ENCODE measurements around the gene NCAPG2.

The NCAPG2 gene

DNA sequence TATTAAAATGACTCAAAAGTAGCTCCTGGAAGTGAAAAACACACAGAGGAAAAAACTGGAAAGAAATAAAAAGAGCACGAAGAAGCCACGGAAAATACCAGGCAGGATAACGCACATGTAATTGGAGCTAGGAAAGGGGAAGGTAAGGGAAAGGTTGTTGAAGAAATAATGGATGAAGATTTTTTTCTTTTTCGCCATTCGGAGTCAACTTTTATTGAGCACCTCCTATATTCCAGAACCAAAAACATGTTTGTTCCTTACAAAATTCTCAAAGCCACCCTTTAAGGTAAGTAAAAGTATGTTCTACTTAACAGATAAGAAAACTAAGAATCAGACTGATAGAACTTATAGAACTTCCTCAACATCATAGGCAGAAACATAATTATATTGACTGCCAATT is 84.2 kb downstream of the NCAPG2 start:
- TF ChIP-seq, protein P1, sequence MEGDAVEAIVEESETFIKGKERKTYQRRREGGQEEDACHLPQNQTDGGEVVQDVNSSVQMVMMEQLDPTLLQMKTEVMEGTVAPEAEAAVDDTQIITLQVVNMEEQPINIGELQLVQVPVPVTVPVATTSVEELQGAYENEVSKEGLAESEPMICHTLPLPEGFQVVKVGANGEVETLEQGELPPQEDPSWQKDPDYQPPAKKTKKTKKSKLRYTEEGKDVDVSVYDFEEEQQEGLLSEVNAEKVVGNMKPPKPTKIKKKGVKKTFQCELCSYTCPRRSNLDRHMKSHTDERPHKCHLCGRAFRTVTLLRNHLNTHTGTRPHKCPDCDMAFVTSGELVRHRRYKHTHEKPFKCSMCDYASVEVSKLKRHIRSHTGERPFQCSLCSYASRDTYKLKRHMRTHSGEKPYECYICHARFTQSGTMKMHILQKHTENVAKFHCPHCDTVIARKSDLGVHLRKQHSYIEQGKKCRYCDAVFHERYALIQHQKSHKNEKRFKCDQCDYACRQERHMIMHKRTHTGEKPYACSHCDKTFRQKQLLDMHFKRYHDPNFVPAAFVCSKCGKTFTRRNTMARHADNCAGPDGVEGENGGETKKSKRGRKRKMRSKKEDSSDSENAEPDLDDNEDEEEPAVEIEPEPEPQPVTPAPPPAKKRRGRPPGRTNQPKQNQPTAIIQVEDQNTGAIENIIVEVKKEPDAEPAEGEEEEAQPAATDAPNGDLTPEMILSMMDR (IDR thresholded peaks at IDR 0.05; ENCODE audit: unreplicated experiment in 3 of 3), result no peak
- no peaks in the 10 kb centered on the region for H3K9me3 Mint-ChIP-seq
- H3K4me3 Mint-ChIP-seq, result no peak overlapping the region
- no peaks in the 10 kb centered on the region for H3K4me1 Mint-ChIP-seq
- peaks cover 5% of the 10 kb centered on the region for H3K36me3 Mint-ChIP-seq (ENCODE audit: low read depth)
- H3K27me3 Mint-ChIP-seq (ENCODE audit: low read depth), result no peaks in the 10 kb centered on the region
- no peak overlapping the region for H3K27ac Mint-ChIP-seq

DNA sequence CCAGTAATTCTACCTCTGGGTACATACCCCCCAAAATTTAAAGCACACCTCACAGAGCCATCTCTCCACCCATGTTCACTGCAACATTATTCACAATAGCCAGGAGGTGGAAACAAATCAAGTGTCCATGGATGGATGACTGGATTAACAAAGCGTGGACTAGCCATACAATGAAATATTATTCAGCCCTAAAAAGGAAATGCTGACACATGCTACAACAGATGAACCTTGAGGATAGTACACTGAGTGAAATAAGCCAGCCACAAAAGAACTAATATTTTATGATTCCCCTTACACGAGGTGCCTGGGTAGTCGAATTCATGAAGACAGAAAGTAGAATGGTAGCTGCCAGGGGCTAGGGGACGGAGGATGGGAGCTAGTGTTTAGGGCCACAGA is 85.9 kb downstream of the NCAPG2 start:
- H3K9me3 Mint-ChIP-seq, result no peaks in the 10 kb centered on the region
- H3K27ac Mint-ChIP-seq, result no peak overlapping the region
- H3K36me3 Mint-ChIP-seq (ENCODE audit: low read depth), result no peaks in the 10 kb centered on the region
- H3K27me3 Mint-ChIP-seq (ENCODE audit: low read depth), result no peaks in the 10 kb centered on the region
- H3K4me3 Mint-ChIP-seq, result no peak overlapping the region
- TF ChIP-seq, protein P1 (IDR thresholded peaks at IDR 0.05; ENCODE audit: unreplicated experiment in 3 of 3), result no peak
- H3K4me1 Mint-ChIP-seq, result no peaks in the 10 kb centered on the region

DNA sequence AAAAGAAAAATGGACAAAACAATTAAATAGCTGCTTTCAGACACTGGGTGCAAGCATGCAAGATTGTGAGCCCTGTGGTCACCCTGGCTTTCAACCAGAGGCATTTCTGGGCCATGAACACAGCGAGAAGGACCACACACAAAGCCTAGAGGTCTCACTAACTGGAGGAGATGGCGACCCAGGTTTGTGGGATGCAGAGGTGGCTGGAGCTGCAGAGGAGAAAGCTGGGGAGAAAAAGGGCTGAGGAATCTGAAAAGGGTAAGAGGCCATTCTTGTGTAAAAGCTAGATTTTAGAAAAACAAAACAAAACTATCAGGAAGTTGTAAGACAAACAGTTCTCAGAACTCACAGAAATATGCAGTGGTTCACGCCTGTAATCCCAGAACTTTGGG is 86.9 kb downstream of the NCAPG2 start:
- Mint-ChIP-seq H3K4me1 (no peaks in the 10 kb centered on the region), H3K27ac (no peak overlapping the region), H3K4me3 (no peak overlapping the region), H3K27me3 (ENCODE audit: low read depth) (no peaks in the 10 kb centered on the region), H3K36me3 (ENCODE audit: low read depth) (no peaks in the 10 kb centered on the region), H3K9me3 (no peaks in the 10 kb centered on the region)
- TF ChIP-seq, protein P1 (IDR thresholded peaks at IDR 0.05; ENCODE audit: unreplicated experiment in 3 of 3), result no peak

DNA sequence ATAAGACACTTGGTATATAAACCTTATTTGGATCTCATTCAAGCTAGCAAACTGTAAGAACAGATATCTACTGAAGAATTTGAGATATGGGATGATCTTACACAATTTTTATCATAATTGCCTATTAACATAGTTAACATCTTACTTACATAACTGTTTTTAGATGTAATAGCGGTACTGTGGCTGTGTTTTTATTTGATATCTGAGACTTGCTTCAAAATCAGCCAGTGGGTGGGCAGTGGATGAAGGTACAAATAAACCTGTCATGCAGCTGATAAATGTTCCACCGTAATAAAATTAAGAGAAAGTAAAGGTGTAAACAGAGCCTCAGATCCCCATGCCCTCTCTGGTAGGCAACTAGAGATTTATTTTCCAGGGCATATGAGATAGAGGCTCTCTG is 88.6 kb downstream of the NCAPG2 start:
- Mint-ChIP-seq H3K9me3 (no peaks in the 10 kb centered on the region), H3K27me3 (ENCODE audit: low read depth) (no peaks in the 10 kb centered on the region), H3K4me1 (no peaks in the 10 kb centered on the region), H3K27ac (no peak overlapping the region), H3K36me3 (ENCODE audit: low read depth) (no peaks in the 10 kb centered on the region), H3K4me3 (no peak overlapping the region)
- TF ChIP-seq, protein P1 (IDR thresholded peaks at IDR 0.05; ENCODE audit: unreplicated experiment in 3 of 3), result no peak

DNA sequence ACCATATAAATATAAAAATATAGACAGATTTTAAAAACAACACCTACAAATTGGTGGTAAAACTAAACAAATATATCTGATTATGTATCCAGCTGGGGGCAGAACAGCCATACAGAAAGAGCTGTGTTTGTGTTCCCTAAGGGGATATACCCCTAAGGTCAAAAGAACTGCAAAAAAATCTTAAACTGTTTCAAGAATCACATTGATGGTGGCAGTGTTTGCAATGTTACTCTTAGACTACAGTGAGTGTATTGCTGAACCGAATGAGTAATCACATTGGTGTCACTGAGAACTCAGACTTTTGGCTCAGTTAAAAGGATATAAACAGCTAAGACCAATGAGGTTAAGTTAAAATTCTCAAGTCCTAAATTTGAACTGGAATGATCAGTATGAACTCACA is 89.9 kb downstream of the NCAPG2 start:
- Mint-ChIP-seq H3K9me3 (no peaks in the 10 kb centered on the region), H3K36me3 (ENCODE audit: low read depth) (peaks cover 4% of the 10 kb centered on the region), H3K27me3 (ENCODE audit: low read depth) (no peaks in the 10 kb centered on the region), H3K27ac (no peak overlapping the region), H3K4me1 (no peaks in the 10 kb centered on the region), H3K4me3 (no peak overlapping the region)
- TF ChIP-seq, protein P1 (IDR thresholded peaks at IDR 0.05; ENCODE audit: unreplicated experiment in 3 of 3), result no peak

DNA sequence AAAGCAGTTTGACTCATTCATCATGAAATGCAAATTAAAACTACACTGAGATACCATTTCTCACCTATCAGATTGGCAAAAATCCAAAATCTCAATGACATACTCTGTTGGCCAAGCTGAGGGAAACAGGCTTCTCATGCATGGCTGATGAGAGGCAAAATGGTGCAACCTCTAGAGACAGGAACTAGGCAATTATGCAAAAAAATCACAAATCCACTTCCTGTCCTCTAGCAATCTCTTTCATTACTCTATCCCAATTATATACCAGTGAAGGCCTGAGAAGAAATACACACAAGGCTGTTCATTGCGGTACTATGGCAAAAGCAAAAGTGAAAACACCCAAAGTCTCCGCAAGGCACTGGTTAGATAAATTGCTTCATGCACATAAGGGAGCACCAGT is 91.1 kb downstream of the NCAPG2 start:
- Mint-ChIP-seq H3K27me3 (ENCODE audit: low read depth) (no peaks in the 10 kb centered on the region), H3K4me3 (no peak overlapping the region), H3K4me1 (no peaks in the 10 kb centered on the region), H3K36me3 (ENCODE audit: low read depth) (peaks cover 5% of the 10 kb centered on the region), H3K27ac (no peak overlapping the region), H3K9me3 (no peaks in the 10 kb centered on the region)
- TF ChIP-seq, protein P1 (IDR thresholded peaks at IDR 0.05; ENCODE audit: unreplicated experiment in 3 of 3), result no peak

Data from nephron (organoid).